ENCODE results near the gene ALG2. TPM values are rescaled to one million over a fixed set of nuclear protein-coding genes. Genes with fewer than 3 reads are reported as not detected.

ALG2 gene, protein sequence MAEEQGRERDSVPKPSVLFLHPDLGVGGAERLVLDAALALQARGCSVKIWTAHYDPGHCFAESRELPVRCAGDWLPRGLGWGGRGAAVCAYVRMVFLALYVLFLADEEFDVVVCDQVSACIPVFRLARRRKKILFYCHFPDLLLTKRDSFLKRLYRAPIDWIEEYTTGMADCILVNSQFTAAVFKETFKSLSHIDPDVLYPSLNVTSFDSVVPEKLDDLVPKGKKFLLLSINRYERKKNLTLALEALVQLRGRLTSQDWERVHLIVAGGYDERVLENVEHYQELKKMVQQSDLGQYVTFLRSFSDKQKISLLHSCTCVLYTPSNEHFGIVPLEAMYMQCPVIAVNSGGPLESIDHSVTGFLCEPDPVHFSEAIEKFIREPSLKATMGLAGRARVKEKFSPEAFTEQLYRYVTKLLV
- total RNA-seq (10 to 100 TPM; 13.9 to 33.7 (median 25.2) TPM), polyA plus RNA-seq (10 to 100 TPM; 20.1 to 28.4 TPM), total RNA-seq (13.9 reads per million, percentile 42 among the genes with 10 or more reads in this experiment)

GRCh38 chr9:99221621-99222415 lies at the start of gene ALG2, which contains the start of gene SEC61B:
TSS of gene ALG2 (minus strand) at chr9:99221942. CDS start at chr9:99221894, 48 bp downstream.
TSS of gene SEC61B (plus strand) at chr9:99222282. CDS start at chr9:99222364, 82 bp downstream.
- Histone ChIP-seq H3K9me3 (ENCODE audit: control insufficient read depth in 2 of 3, low read length in 3 of 3) (no peaks in the 10 kb centered on the region), H3K36me3 (ENCODE audit: control insufficient read depth in 2 of 3, insufficient read depth in 3 of 3, low read length in 3 of 3) (peaks cover 0 to 30% (median 0%) of the 10 kb centered on the region in 3 experiments), H3K27me3 (ENCODE audit: control insufficient read depth in 2 of 2, insufficient read depth in 2 of 2, low read length in 2 of 2) (no peaks in the 10 kb centered on the region), H3K4me3 (ENCODE audit: low read length) (peak within 1 kb of the TSS; percentile 90), H3K4me1 (ENCODE audit: control insufficient read depth in 2 of 2, insufficient read depth in 2 of 2, low read length in 2 of 2) (peaks cover 21 to 29% of the 10 kb centered on the region in 2 donors), H3K27ac (ENCODE audit: low read depth, low read length) (peak within 1 kb of the TSS; percentile 86)
- H3K27me3 Mint-ChIP-seq: no peaks in the 10 kb centered on the region
- H3K4me1 Mint-ChIP-seq: peaks cover 48 to 91% (median 81%) of the 10 kb centered on the region in 7 donors
- ATAC-seq (peak; percentile 93), DNase-seq (peak; percentile 86 to 94 (median 91))
- intact Hi-C loops (cut with micrococcal nuclease): loop anchor here (1.0 to 10.0 kb wide), 20 partner anchors 31 to 1376 kb away; partner anchors contain the start of genes INVS (in 2 of the 2), STX17 (in 2 of the 2), TBC1D2 (in 2 of the 2) and TEX10 (in 2 of the 2)
- CTCF ChIA-PET: interaction anchor here (1.0 kb wide), 2 partner anchors 9 to 37 kb away, joined by 3 to 6 read pairs; no protein-coding TSS in a partner anchor
- peak within 1 kb of the TSS; percentile 92 to 100 (median 99) for H3K4me3 Mint-ChIP-seq
- peak within 1 kb of the TSS; percentile 99 to 100 (median 100) for H3K27ac Mint-ChIP-seq
- H3K36me3 Mint-ChIP-seq: peaks cover 4 to 39% (median 31%) of the 10 kb centered on the region in 5 donors
- peaks cover 0 to 4% (median 0%) of the 10 kb centered on the region in 11 donors for H3K9me3 Mint-ChIP-seq
- POLR2A ChIA-PET: interaction anchor here (0.8 to 2.5 kb wide), 6 partner anchors 10 to 71 kb away, joined by 3 to 10 read pairs (median 4); no protein-coding TSS in a partner anchor

DNA sequence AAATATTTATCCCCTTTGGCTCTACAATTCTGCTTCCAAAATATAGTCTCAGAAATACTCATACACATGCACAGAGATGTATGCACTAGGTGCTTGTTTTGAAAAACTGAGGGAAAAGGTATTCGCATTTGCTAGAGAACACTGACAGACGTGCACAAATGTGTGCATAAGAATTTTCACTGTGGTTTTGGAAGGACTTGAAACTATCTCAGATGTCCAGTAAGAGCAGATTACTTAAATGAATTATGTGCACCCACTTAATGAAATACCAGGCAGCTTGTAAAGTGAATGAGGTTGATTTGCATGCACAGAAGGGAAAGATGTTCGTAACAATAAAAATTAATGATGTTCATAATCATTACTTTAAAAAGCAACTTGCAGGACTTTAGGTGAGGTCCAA lies 48.7 kb upstream of the ALG2 start:
- ChIA-PET POLR2A (no interaction called here), CTCF (no interaction called here)
- Mint-ChIP-seq H3K36me3 (no peaks in the 10 kb centered on the region), H3K4me1 (peaks cover 0 to 10% (median 9%) of the 10 kb centered on the region in 7 donors), H3K27me3 (peaks cover 0 to 16% (median 6%) of the 10 kb centered on the region in 5 donors), H3K27ac (no peak overlapping the region), H3K4me3 (no peak overlapping the region), H3K9me3 (no peaks in the 10 kb centered on the region)
- intact Hi-C loops (cut with micrococcal nuclease): no loop called here
- peaks cover 0 to 4% of the 10 kb centered on the region in 2 donors for H3K4me1 ChIP-seq (ENCODE audit: control insufficient read depth in 2 of 2, insufficient read depth in 2 of 2, low read length in 2 of 2)
- H3K27ac ChIP-seq (ENCODE audit: low read depth, low read length): no peak overlapping the region
- DNase-seq (no peak), ATAC-seq (no peak)
- no peaks in the 10 kb centered on the region for H3K9me3 ChIP-seq (ENCODE audit: control insufficient read depth in 2 of 3, low read length in 3 of 3)
- H3K27me3 ChIP-seq (ENCODE audit: control insufficient read depth in 2 of 2, insufficient read depth in 2 of 2, low read length in 2 of 2): no peaks in the 10 kb centered on the region
- H3K4me3 ChIP-seq (ENCODE audit: low read length): no peak overlapping the region
- H3K36me3 ChIP-seq (ENCODE audit: control insufficient read depth in 2 of 3, insufficient read depth in 3 of 3, low read length in 3 of 3): no peaks in the 10 kb centered on the region

DNA sequence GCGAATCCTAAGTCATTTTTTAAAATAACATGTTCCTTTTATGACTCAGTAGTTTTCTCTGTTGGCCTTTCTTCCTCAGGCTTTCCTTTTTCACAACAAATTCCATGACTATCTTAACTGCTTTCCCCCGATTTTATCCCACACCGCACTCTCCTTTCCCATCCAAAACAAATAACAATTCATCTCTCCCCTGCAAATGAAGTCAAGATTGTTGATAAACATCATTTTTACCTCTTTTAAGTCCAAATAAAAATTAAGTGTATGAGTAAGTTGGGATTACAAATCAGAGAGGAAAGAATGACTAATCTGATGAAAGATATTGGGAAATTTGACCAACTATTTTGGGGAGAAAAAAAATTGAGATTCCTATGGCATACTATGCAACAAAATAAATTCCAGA lies 47.7 kb upstream of the ALG2 start:
- H3K36me3 Mint-ChIP-seq: no peaks in the 10 kb centered on the region
- Histone ChIP-seq H3K4me1 (ENCODE audit: control insufficient read depth in 2 of 2, insufficient read depth in 2 of 2, low read length in 2 of 2) (peaks cover 0 to 4% of the 10 kb centered on the region in 2 donors), H3K36me3 (ENCODE audit: control insufficient read depth in 2 of 3, insufficient read depth in 3 of 3, low read length in 3 of 3) (no peaks in the 10 kb centered on the region), H3K27me3 (ENCODE audit: control insufficient read depth in 2 of 2, insufficient read depth in 2 of 2, low read length in 2 of 2) (no peaks in the 10 kb centered on the region), H3K9me3 (ENCODE audit: control insufficient read depth in 2 of 3, low read length in 3 of 3) (no peaks in the 10 kb centered on the region), H3K4me3 (ENCODE audit: low read length) (no peak overlapping the region), H3K27ac (ENCODE audit: low read depth, low read length) (no peak overlapping the region)
- H3K4me1 Mint-ChIP-seq: peaks cover 0 to 10% (median 9%) of the 10 kb centered on the region in 7 donors
- ChIA-PET CTCF (no interaction called here), POLR2A (no interaction called here)
- H3K27me3 Mint-ChIP-seq: peaks cover 0 to 16% (median 6%) of the 10 kb centered on the region in 5 donors
- DNase-seq (no peak), ATAC-seq (no peak)
- H3K4me3 Mint-ChIP-seq: no peak overlapping the region
- intact Hi-C loops (cut with micrococcal nuclease): loop anchor here (5.0 kb wide), 4 partner anchors 107 to 1328 kb away; no protein-coding TSS in a partner anchor
- H3K27ac Mint-ChIP-seq: no peak overlapping the region
- no peaks in the 10 kb centered on the region for H3K9me3 Mint-ChIP-seq

DNA sequence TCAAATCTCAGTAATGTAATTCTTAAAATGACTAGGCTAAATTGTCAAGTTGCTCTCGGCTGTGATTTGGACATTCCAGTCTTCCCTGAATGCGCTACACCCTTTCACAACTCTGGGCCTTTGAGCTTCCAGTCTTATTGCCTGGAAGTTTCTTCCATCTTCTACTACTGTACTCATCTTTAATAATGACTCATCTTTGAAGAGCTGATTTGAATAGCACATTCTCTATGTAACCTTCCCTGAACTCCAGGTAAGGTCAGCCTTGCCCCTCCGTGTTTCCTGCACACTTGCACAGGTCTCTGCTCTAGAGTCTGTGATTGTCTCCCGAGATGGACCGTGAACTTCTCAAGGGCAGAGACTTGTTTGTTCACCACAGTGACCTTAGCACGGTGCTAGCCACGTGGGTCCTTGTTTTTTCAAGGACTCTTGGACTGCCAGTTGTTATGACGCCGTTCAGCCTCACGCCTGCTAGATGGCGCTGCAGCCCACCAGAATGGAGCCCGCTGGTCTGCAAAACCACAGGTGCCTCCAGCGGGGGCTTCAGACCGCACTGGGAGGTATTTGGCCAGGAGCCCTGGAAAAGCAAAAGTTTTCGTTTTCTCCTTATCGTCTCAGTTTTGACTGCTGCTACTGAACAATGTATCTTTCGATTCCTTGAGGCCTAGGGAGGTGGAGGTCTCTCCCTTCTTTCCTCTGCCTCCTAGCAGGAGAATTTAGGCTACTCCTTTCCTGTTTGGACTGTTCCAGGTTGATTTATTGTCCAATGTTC lies 44.7 kb upstream of the ALG2 start:
- H3K9me3 ChIP-seq (ENCODE audit: control insufficient read depth in 2 of 3, low read length in 3 of 3): no peaks in the 10 kb centered on the region
- no peaks in the 10 kb centered on the region for H3K27me3 ChIP-seq (ENCODE audit: control insufficient read depth in 2 of 2, insufficient read depth in 2 of 2, low read length in 2 of 2)
- peaks cover 0 to 4% of the 10 kb centered on the region in 2 donors for H3K4me1 ChIP-seq (ENCODE audit: control insufficient read depth in 2 of 2, insufficient read depth in 2 of 2, low read length in 2 of 2)
- CTCF ChIA-PET: interaction anchor here (0.7 kb wide), 1 partner anchor 20 kb away, joined by 3 read pairs; no protein-coding TSS in a partner anchor
- no peak overlapping the region for H3K27ac ChIP-seq (ENCODE audit: low read depth, low read length)
- Mint-ChIP-seq H3K9me3 (no peaks in the 10 kb centered on the region), H3K27ac (peak overlapping the region in 1 of 9 donors; percentile 23), H3K27me3 (peaks cover 0 to 14% (median 6%) of the 10 kb centered on the region in 5 donors), H3K4me1 (peaks cover 0 to 13% (median 10%) of the 10 kb centered on the region in 7 donors), H3K4me3 (peak overlapping the region in 6 of 10 donors; percentile 1 to 42 (median 13)), H3K36me3 (no peaks in the 10 kb centered on the region)
- ATAC-seq (peak; percentile 84), DNase-seq (peak; percentile 12 to 65 (median 34))
- POLR2A ChIA-PET: no interaction called here
- no peaks in the 10 kb centered on the region for H3K36me3 ChIP-seq (ENCODE audit: control insufficient read depth in 2 of 3, insufficient read depth in 3 of 3, low read length in 3 of 3)
- intact Hi-C loops (cut with micrococcal nuclease): loop anchor here (1.0 to 5.0 kb wide), 8 partner anchors 104 to 1331 kb away; no protein-coding TSS in a partner anchor
- H3K4me3 ChIP-seq (ENCODE audit: low read length): no peak overlapping the region

GRCh38 chr9:99265691-99266090 lies 43.9 kb upstream of the ALG2 start:
- H3K27ac Mint-ChIP-seq: no peak overlapping the region

More at GRCh38 chr9:99265691-99266090, 43.9 kb upstream of the ALG2 start:
- peaks cover 0 to 13% (median 10%) of the 10 kb centered on the region in 7 donors for H3K4me1 Mint-ChIP-seq
- Histone ChIP-seq H3K4me1 (ENCODE audit: control insufficient read depth in 2 of 2, insufficient read depth in 2 of 2, low read length in 2 of 2) (peaks cover 0 to 4% of the 10 kb centered on the region in 2 donors), H3K4me3 (ENCODE audit: low read length) (no peak overlapping the region), H3K9me3 (ENCODE audit: control insufficient read depth in 2 of 3, low read length in 3 of 3) (no peaks in the 10 kb centered on the region), H3K36me3 (ENCODE audit: control insufficient read depth in 2 of 3, insufficient read depth in 3 of 3, low read length in 3 of 3) (no peaks in the 10 kb centered on the region), H3K27me3 (ENCODE audit: control insufficient read depth in 2 of 2, insufficient read depth in 2 of 2, low read length in 2 of 2) (no peaks in the 10 kb centered on the region), H3K27ac (ENCODE audit: low read depth, low read length) (no peak overlapping the region)
- DNase-seq (no peak), ATAC-seq (no peak)
- peaks cover 0 to 8% (median 6%) of the 10 kb centered on the region in 5 donors for H3K27me3 Mint-ChIP-seq
- ChIA-PET POLR2A (no interaction called here), CTCF (interaction anchor here (0.7 kb wide), 1 partner anchor 21 kb away, joined by 3 read pairs; no protein-coding TSS in a partner anchor)
- no peaks in the 10 kb centered on the region for H3K9me3 Mint-ChIP-seq
- intact Hi-C loops (cut with micrococcal nuclease): loop anchor here (1.0 to 5.0 kb wide), 8 partner anchors 103 to 1332 kb away; no protein-coding TSS in a partner anchor
- no peaks in the 10 kb centered on the region for H3K36me3 Mint-ChIP-seq
- no peak overlapping the region for H3K4me3 Mint-ChIP-seq
